DOHH2 (cell line): ENCODE data around the gene OSBPL3.

ENCODE experiments used
- EZH2phosphoT487 ChIP-seq: fragments of 200-600 bp; sonication (generic); IDR thresholded peaks from 2 replicates; pipeline ENCODE4 v1.6.1; 2017; ENCODE audit warnings: borderline replicate concordance, mild to moderate bottlenecking, antibody characterized with exemption, low read length, moderate library complexity, mixed read lengths
- TF ChIP-seq, protein P1 (sequence below): fragments of 200-600 bp; sonication (generic); IDR thresholded peaks from one replicate; pipeline ENCODE4 v1.5.1; 2014; ENCODE audit warnings: antibody characterized with exemption, mild to moderate bottlenecking, low read depth, low read length; ENCODE audit not compliant: poor library complexity, severe bottlenecking

DNA sequence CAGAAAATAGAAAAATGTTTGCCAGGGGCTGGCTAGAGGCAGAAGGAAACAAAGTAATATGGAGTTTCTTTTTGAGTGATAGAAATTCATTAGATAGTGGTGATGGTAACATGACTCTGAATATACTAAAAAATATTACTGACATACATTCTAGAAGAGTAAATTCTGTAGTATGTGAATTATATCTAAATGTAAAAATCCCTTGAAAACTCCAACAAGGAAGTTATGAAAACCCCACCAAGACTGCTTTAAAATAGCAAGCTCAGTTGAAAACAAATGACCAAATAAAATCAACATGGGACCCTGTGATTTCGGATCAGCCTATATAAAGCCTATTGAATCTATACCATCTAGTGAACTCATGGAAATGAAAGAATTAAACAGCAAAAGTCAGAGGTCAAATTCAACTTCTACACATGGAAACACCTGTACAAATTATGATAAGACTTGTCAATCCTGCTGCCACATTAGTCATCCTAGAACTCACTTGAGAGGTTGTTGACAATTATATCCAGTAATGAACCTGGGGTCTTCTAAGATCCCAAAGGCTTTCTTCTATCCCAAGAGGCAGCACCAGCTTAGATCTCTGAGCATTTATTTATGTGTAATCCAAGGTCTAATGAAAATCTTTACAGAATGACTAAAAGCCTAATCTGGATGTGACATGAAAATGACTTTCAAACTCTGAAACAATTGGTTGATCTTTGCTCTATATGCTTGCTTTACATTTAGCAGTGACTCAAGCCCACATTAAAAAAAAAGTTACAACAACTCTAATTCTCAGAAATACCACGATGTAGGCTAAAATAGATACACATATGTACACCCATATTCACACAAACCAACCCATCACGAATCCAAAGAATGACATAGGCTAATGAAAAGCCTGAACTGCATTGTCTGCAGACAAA is 59.3 kb downstream of the OSBPL3 start:
- TF ChIP-seq, protein P1, sequence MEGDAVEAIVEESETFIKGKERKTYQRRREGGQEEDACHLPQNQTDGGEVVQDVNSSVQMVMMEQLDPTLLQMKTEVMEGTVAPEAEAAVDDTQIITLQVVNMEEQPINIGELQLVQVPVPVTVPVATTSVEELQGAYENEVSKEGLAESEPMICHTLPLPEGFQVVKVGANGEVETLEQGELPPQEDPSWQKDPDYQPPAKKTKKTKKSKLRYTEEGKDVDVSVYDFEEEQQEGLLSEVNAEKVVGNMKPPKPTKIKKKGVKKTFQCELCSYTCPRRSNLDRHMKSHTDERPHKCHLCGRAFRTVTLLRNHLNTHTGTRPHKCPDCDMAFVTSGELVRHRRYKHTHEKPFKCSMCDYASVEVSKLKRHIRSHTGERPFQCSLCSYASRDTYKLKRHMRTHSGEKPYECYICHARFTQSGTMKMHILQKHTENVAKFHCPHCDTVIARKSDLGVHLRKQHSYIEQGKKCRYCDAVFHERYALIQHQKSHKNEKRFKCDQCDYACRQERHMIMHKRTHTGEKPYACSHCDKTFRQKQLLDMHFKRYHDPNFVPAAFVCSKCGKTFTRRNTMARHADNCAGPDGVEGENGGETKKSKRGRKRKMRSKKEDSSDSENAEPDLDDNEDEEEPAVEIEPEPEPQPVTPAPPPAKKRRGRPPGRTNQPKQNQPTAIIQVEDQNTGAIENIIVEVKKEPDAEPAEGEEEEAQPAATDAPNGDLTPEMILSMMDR = no peak
- no peak for TF ChIP-seq EZH2phosphoT487
